ENCODE data around the gene SETD6.
"Not testable (repeated sequence)": the region's sequence is repeated elsewhere in the genome, so short reads cannot be mapped to it uniquely, and the experiment has no call there.

Gene SETD6

GRCh38 chr16:58542291-58542690, 27.0 kb downstream of the SETD6 start:
- DNase-seq (ENCODE audit: low spot score) = no peak

GRCh38 chr16:58543685-58544084, 28.4 kb downstream of the SETD6 start:
- DNase-seq (ENCODE audit: low spot score) = no peak

- no peak for DNase-seq (ENCODE audit: low spot score)
Observed at GRCh38 chr16:58548378-58548777, 33.1 kb downstream of the SETD6 start.

GRCh38 chr16:58551496-58551895, 36.2 kb downstream of the SETD6 start:
- DNase-seq (ENCODE audit: low spot score) = no peak

GRCh38 chr16:58556678-58557077, 41.4 kb downstream of the SETD6 start:
- no peak for DNase-seq (ENCODE audit: low spot score)

GRCh38 chr16:58563235-58563634, 47.9 kb downstream of the SETD6 start:
- peak; percentile 61 for DNase-seq (ENCODE audit: low spot score)

GRCh38 chr16:58563775-58564174, 48.5 kb downstream of the SETD6 start:
- no peak for DNase-seq (ENCODE audit: low spot score)

GRCh38 chr16:58565697-58566096, 50.4 kb downstream of the SETD6 start:
- not testable (repeated sequence) for DNase-seq (ENCODE audit: low spot score)
